Activated CD4-positive, alpha-beta T cell treated with anti-CD3 and anti-CD28 coated beads for 1 hour (primary cell): ENCODE measurements around the gene AGO3.
"Not testable (repeated sequence)": the region's sequence is repeated elsewhere in the genome, so short reads cannot be mapped to it uniquely, and the experiment has no call there.

Experiments used
- DNase-seq: peaks from one replicate; pipeline ENCODE4 v3.0.0-alpha.2; 2020

The AGO3 gene

GRCh38 chr1:35930593-35931445 is at the start of gene AGO3:
Gene AGO3, plus strand, starts transcription at chr1:35931105. Its CDS starts 322 bp downstream, at chr1:35931427.
- peak; percentile 78 for DNase-seq

GRCh38 chr1:35881850-35882273 is 49.0 kb upstream of the AGO3 start:
- DNase-seq: no peak

- no peak for DNase-seq
These were observed 48.3 kb upstream of the AGO3 start for GRCh38 chr1:35882586-35882944.

GRCh38 chr1:35882945-35883634 is 47.8 kb upstream of the AGO3 start, which contains the start of gene AGO1:
Gene AGO1, plus strand, starts transcription at chr1:35883209. Its CDS starts 213 bp downstream, at chr1:35883422.
- peak; percentile 96 for DNase-seq

- DNase-seq: peak; percentile 22
These were observed 47.2 kb upstream of the AGO3 start for GRCh38 chr1:35883635-35884101.

- DNase-seq: no peak
These were observed 46.0 kb upstream of the AGO3 start for GRCh38 chr1:35884934-35885333.

- DNase-seq: no peak
These were observed 44.8 kb upstream of the AGO3 start for GRCh38 chr1:35885961-35886558.

GRCh38 chr1:35886577-35887431 is 44.1 kb upstream of the AGO3 start:
- no peak for DNase-seq

- DNase-seq: no peak
These were observed 43.4 kb upstream of the AGO3 start for GRCh38 chr1:35887508-35887907.

GRCh38 chr1:35888255-35888654 is 42.6 kb upstream of the AGO3 start:
- DNase-seq: no peak

GRCh38 chr1:35888981-35889380 is 41.9 kb upstream of the AGO3 start:
- DNase-seq: not testable (repeated sequence)

- no peak for DNase-seq
These were observed 37.6 kb upstream of the AGO3 start for GRCh38 chr1:35893051-35893879.

- no peak for DNase-seq
These were observed 36.7 kb upstream of the AGO3 start for GRCh38 chr1:35894183-35894582.

GRCh38 chr1:35894656-35895055 is 36.2 kb upstream of the AGO3 start:
- DNase-seq: no peak

- no peak for DNase-seq
These were observed 31.0 kb upstream of the AGO3 start for GRCh38 chr1:35899941-35900340.

- DNase-seq: no peak
These were observed 29.7 kb upstream of the AGO3 start for GRCh38 chr1:35901235-35901634.

- DNase-seq: no peak
These were observed 28.2 kb upstream of the AGO3 start for GRCh38 chr1:35902671-35903070.

GRCh38 chr1:35914717-35915116 is 16.2 kb upstream of the AGO3 start:
- DNase-seq: no peak

- no peak for DNase-seq
These were observed 15.2 kb upstream of the AGO3 start for GRCh38 chr1:35915693-35916092.

GRCh38 chr1:35923791-35924221 is 7.1 kb upstream of the AGO3 start:
- DNase-seq: no peak

- DNase-seq: no peak
These were observed 6.1 kb upstream of the AGO3 start for GRCh38 chr1:35924838-35925237.

GRCh38 chr1:35925741-35926140 is 5.2 kb upstream of the AGO3 start:
- DNase-seq: no peak
